Neural cell (in vitro differentiated cells): Measurements from ENCODE around the gene MAP1LC3B2.

ENCODE experiments used
- CTCF ChIP-seq: fragments of 450-650 bp; IDR thresholded peaks from 2 replicates; pipeline ENCODE4 v1.5.1; 2014; ENCODE audit warnings: antibody characterized with exemption, mild to moderate bottlenecking, moderate library complexity; ENCODE audit not compliant: poor library complexity, severe bottlenecking
- EP300 ChIP-seq: fragments of 450-650 bp; conservative IDR thresholded peaks from 2 replicates; pipeline ENCODE4 v1.6.1; 2014; ENCODE audit warnings: antibody characterized with exemption, mild to moderate bottlenecking, moderate library complexity; ENCODE audit not compliant: poor library complexity, severe bottlenecking
- REST ChIP-seq: IDR thresholded peaks from 2 replicates; pipeline ENCODE4 v1.6.1; 2012; ENCODE audit warnings: borderline replicate concordance

- no peak for TF ChIP-seq CTCF
- TF ChIP-seq REST = no peak
- no peak for TF ChIP-seq EP300
These were observed 34.2 kb upstream of the MAP1LC3B2 start for GRCh38 chr12:116524964-116525379.
